LNCaP clone FGC (cell line): ENCODE measurements around the gene VAPA.
"Not testable (repeated sequence)": the region's sequence is repeated elsewhere in the genome, so short reads cannot be mapped to it uniquely, and the experiment has no call there.

Experiments used
- DNase-seq: peaks from one replicate; pipeline ENCODE4 v3.0.0-alpha.2; 2011; ENCODE audit warnings: low read depth
- H3K4me3 ChIP-seq: 2 replicates; pipeline ENCODE4 v1.5.1; 2011; ENCODE audit warnings: mild to moderate bottlenecking, low read depth, low read length, control low read depth
- TF ChIP-seq, protein P1 (sequence below): IDR thresholded peaks from 2 replicates; pipeline ENCODE4 v1.5.1; 2012; ENCODE audit warnings: mild to moderate bottlenecking; ENCODE audit not compliant: control insufficient read depth, insufficient read depth; ENCODE audit errors: extremely low read depth

Gene VAPA

DNA sequence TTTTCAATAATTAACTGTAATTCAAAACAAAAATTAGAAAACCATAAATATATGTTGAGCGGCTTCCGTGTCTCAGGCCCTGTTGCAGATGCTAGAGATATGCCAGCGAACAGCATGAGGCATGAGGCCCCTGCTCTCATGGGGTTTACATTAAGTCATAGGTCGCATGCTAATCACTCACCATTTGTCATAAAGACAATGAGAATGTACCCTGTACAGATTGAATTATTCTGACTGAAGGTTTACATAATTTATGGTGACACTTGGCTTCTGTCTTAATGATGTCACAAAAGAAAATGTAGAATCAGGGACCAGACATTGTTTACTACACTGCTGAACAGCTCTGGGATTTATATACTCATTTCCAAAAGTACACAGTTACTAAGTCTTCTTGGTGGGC, 5.9 kb upstream of the VAPA start:
- TF ChIP-seq, protein P1, sequence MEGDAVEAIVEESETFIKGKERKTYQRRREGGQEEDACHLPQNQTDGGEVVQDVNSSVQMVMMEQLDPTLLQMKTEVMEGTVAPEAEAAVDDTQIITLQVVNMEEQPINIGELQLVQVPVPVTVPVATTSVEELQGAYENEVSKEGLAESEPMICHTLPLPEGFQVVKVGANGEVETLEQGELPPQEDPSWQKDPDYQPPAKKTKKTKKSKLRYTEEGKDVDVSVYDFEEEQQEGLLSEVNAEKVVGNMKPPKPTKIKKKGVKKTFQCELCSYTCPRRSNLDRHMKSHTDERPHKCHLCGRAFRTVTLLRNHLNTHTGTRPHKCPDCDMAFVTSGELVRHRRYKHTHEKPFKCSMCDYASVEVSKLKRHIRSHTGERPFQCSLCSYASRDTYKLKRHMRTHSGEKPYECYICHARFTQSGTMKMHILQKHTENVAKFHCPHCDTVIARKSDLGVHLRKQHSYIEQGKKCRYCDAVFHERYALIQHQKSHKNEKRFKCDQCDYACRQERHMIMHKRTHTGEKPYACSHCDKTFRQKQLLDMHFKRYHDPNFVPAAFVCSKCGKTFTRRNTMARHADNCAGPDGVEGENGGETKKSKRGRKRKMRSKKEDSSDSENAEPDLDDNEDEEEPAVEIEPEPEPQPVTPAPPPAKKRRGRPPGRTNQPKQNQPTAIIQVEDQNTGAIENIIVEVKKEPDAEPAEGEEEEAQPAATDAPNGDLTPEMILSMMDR = no peak
- no peak overlapping the region for H3K4me3 ChIP-seq
- DNase-seq = no peak

DNA sequence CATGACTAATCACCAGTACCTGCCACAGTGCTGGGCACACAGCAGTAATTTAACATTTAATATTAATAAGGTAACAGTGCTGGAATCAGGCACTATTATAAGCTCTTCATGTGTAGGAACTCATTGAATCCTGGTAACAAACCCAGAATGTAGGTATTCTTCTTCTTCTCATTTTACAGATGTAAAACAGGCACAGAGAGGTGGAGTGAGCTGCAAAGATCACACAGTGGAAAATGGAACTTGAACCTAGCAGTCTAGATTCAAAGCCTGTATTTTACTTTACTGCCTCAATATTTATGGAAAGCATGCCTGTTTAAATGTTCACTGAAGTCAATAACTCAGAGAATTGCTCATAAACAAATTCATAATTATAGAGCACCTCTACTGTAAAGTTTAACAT, 3.7 kb upstream of the VAPA start:
- no peak overlapping the region for H3K4me3 ChIP-seq
- TF ChIP-seq, protein P1 = no peak
- DNase-seq = no peak

DNA sequence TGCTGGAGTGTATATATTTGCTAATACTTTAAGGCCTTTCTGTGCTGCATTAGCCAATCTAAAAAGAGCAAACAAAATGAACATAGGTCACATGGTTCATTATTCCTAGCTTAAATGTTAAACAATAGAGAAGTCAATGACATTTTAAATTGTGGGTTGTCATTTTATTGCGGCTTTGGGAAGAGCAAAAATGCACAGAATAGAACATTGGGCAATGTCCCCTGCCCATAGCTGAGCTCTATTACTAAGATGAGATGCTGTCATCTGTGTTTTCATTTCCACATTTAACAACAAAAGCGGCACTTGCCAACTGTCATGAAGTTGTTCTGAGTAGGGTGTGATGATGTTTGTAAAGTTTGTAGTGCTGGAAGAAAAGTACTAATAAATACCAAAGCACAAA, 3.2 kb upstream of the VAPA start:
- TF ChIP-seq, protein P1 = no peak
- DNase-seq = no peak

DNA sequence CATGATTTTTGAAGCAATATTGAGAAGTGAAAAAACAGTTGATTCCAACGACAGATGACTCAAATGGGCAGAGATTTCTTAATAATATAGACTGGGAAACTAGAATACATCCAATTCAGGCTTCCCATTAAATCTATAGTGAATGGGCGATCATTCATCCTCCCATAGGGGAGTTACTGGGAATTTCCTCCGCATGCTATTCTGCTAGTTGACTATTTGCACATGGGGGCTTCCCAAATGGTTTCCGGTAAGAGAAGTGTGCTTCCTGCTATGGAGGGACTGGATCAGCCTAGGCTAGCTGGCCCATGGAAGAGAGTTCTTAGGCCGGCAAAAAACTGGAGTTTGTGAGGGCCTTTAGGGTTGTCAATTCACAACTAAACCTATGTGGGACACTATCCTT, 2.6 kb upstream of the VAPA start:
- TF ChIP-seq, protein P1 = no peak
- DNase-seq = no peak
- H3K4me3 ChIP-seq = no peak overlapping the region

More for the DNA sequence above, 3.2 kb upstream of the VAPA start:
- no peak overlapping the region for H3K4me3 ChIP-seq

DNA sequence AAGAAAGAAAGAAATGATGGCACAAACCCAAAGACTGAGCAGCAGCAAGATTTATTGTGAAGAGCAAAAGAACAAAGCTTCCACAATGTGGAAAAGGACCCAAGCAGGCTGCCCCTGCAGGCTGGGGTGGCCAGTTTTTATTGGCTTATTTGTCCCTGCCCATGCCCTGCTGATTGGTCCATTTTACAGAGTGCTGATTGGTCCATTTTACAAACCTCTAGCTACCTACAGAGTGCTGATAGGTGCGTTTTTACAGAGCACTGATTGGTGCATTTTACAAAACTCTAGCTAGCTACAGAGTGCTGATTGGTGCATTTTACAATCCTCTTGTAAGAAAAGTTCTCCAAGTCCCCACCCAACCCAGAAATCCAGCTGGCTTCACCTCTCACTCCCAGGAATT, 1.5 kb upstream of the VAPA start:
- not testable (repeated sequence) for DNase-seq, H3K4me3 ChIP-seq

DNA sequence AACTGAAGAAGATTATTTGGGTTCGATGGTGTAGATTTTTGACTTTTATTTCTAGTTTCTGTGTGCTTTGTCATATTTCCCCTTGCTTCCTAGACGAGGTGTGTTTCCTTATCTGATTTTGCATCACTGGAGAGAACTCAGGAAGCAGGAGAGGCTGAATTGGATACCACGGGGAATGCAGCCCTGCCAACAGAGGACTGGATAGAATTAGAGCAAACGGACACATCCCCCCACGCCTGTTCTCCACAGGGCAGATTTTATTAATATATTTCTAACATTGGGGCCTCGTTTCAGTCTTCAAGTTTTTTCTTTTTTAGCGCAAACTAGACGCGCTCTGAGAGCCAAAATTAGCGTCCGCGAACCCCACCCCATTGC, 678 bp upstream of the VAPA start:
- no peak for DNase-seq

DNA sequence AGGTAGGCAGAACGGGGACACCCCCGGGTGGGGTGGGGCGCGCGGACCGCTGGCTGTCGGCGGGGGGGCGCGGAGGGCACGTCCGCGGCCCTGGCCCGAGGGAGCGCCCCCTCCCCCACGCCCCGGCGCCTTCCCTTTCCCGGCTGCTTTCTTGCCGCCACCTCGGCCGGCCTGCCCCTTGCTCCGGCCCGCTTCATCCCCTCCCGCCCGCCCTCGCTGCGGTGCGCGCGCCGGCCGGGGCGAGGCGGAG, 443 bp downstream of the VAPA start:
- peak overlapping the region; percentile 81 for H3K4me3 ChIP-seq
- TF ChIP-seq, protein P1 = no peak
- no peak for DNase-seq

More for the DNA sequence above, 678 bp upstream of the VAPA start:
- peak overlapping the region; percentile 81 for H3K4me3 ChIP-seq
- TF ChIP-seq, protein P1 = no peak

DNA sequence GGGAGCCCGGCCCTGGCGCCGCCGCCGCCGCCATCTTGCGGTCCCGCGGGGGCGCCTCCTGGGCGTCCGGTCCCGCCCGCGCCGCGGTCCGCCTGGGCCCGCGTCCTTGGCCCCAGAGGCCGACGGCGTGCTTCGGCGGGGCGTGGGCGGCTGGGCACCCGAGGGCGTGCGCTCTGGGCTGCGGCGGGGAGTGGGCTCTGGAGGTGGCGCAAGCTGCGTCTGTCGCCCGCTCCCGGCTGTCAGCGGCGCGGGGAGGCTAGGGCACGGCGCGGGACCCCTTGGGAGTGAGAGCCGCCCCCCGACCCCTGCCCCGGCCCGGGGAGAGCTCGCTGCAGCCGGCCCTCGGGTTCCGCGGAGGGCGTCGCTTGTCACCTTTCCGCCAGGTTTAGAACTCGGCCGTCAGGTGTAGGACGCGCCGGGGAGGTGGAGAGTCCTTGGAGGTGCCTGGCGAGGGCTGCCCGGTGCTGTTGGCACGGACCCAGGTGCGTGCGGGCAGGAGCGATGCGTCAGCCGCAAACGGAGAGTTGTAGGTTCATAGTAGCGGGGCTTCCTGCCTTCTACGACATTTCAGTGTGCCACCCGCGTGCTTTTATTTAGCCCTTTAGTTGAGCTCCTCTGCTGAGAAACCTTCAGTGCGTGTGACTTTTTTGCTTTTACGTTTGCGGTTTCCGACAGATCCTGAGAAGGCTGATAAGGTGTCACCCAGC, 921 bp downstream of the VAPA start:
- peak; percentile 46 for DNase-seq
- TF ChIP-seq, protein P1 = no peak
- H3K4me3 ChIP-seq = peak overlapping the region; percentile 81
